MM.1S (cell line): ENCODE results near the gene GCFC2.

Experiments
- CTCF ChIP-seq: fragments of 300-600 bp; sonication (generic); IDR thresholded peaks from 2 replicates; pipeline ENCODE4 v1.5.1; 2016; ENCODE audit warnings: antibody characterized with exemption, low read length, mixed read lengths
- EZH2 ChIP-seq: fragments of 300-600 bp; sonication (generic); optimal IDR thresholded peaks from 2 replicates; pipeline ENCODE3; 2017; ENCODE audit warnings: low read depth, mild to moderate bottlenecking, antibody characterized with exemption, low read length, mixed read lengths

GRCh38 chr2:75720525-75720924, 9.8 kb upstream of the GCFC2 start:
- TF ChIP-seq CTCF (no peak), EZH2 (no peak)
